H1 (cell line): ENCODE measurements around the gene RRAS. TPM values are rescaled to one million over a fixed set of nuclear protein-coding genes. Genes with fewer than 3 reads are reported as not detected.

Experiments
- POLR2A ChIP-seq, 2 experiments: IDR thresholded peaks; 1 replicate in 1 of 2; 2 replicates in 1 of 2; pipeline ENCODE4 v1.6.1; 2011; ENCODE audit warnings: low read depth in 2 of 2, low read length in 2 of 2, mild to moderate bottlenecking in 2 of 2; ENCODE audit errors: control extremely low read depth in 1 of 2
- SP4 ChIP-seq: IDR thresholded peaks from 2 replicates; pipeline ENCODE4 v1.6.1; 2012; ENCODE audit warnings: low read length, inconsistent platforms
- TAF1 ChIP-seq: IDR thresholded peaks from 2 replicates; pipeline ENCODE4 v1.6.1; 2011; ENCODE audit warnings: mild to moderate bottlenecking, low read depth, low read length
- polyA plus RNA-seq, 7 experiments: library from polyadenylated mRNA; depleted of rRNA in 3 of 7; stranded (reverse) in 5 of 7; unstranded in 2 of 7; fragments of >200 nt in 5 of 7; fragments of 200-250 nt in 2 of 7; gene quantifications; 1 replicate in 5 of 7; 2 replicates in 1 of 7; 4 replicates in 1 of 7; pipeline versions ENCODE4 v1.2.1 to v1.2.3, GENCODE V29; 2011 to 2013; ENCODE audit warnings: missing spikeins in 2 of 7, mixed read lengths in 2 of 7
- total RNA-seq: library from RNA; stranded (reverse); fragmentation: NEBNext Ultra II Directional; extraction: Animal tissue kit (Norgen Biotek cat#: 25700); gene quantifications from 2 replicates; pipeline ENCODE4 v1.2.1, GENCODE V29; 2021

RRAS gene
- total and polyA plus RNA-seq, 2 of the 8 experiments (the other 6 are each of a cell fraction or from before 2014, with no cell fraction given), result 17.7 to 49.1 TPM

DNA sequence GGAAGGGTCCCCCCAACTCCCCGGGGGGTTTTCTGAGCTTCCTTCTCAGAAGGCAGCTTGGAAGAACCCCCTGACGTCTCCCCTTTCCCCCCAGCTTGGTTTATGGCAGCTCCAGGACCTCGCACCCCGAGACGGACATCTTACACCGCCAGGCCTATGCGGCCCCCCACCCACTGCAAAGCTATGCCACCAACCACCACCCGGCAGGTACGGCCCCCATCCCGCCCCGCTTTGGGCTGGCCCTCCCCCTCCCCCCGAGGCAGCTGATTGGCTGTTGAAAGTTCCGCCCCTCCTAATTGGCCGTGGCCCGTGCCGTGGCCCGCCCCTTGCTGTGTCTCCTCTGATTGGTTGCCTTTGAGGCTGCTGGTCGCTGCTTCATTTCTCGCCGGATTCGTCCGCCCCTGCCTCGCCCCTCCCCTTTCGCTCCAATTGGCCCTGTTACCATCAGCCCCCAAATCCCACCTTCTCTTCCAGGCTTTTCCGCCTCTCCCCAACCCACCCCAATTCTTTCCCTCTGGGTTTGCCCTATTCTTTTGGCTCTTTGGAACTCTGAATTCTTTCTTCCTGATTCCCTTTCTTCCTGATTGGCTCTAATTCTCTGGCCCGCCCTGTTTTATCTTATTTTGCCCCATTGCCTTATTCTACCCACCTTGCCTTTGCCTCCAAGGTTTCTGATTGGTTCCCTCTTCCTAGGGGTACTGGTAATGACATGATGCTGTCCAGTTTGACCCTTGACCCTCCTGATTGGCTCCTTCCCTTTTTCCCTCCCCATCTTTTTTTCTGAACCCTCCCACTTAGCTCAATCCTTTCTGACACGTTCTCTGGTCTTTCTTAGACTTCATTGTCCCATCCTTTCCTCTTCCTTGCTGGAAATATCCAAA, 46.5 kb downstream of the RRAS start (continued):
- TF ChIP-seq TAF1, result 0 out of 2 replicates have a peak, but pooled peaks have one; percentile 51
- TF ChIP-seq POLR2A (IDR thresholded peaks at IDR 0.05; ENCODE audit: control extremely low read depth in 1 of 2, low read depth in 2 of 2, low read length in 2 of 2), result peak; percentile 39 to 43; a peak in 2 of 3 replicates
- peak; percentile 59; the same call in 1 of the 2 replicates for TF ChIP-seq SP4
- TF ChIP-seq, all 59 proteins: peak for 10
